A673 (cell line): ENCODE results near the gene KAT8. TPM values are rescaled to one million over a fixed set of nuclear protein-coding genes. Genes with fewer than 3 reads are reported as not detected.

Experiments
- BruUV-seq: library from RNA; stranded (reverse); fragments of 400-500 nt; replicated peaks from 2 replicates; lab custom pipeline; 2021; lab: Mats Ljungman, UMichigan
- CTCF ChIA-PET: fragments of 300-600 bp; sonication (Branson Sonifier 250); formaldehyde crosslinking; loops from one replicate; lab custom pipeline; 2022; ENCODE audit warnings: antibody characterized with exemption; lab: Charles Lee
- POLR2A ChIA-PET: fragments of 300-600 bp; sonication (Branson Sonifier 250); formaldehyde crosslinking; loops from one replicate; lab custom pipeline; 2022; ENCODE audit warnings: antibody characterized with exemption; ENCODE audit not compliant: low non-redundant PET; lab: Charles Lee
- DNase-seq: peaks from one replicate; pipeline ENCODE4 v3.0.0-alpha.2; 2015; ENCODE audit warnings: low spot score
- H3K27ac ChIP-seq: fragments of 200-600 bp; sonication (generic); 2 replicates; pipeline ENCODE4 v1.5.1; 2016; ENCODE audit warnings: mixed run types, low read depth, mild to moderate bottlenecking, mixed read lengths, antibody characterized with exemption, low read length; ENCODE audit not compliant: poor library complexity, severe bottlenecking
- H3K27me3 ChIP-seq: fragments of 200-600 bp; sonication (generic); replicated peaks from 2 replicates; pipeline ENCODE4 v1.6.1; 2017; ENCODE audit warnings: mixed run types, low read depth, mild to moderate bottlenecking, mixed read lengths, antibody characterized with exemption, low read length; ENCODE audit not compliant: insufficient read depth, poor library complexity
- H3K36me3 ChIP-seq: fragments of 200-600 bp; sonication (generic); 2 replicates; pipeline ENCODE4 v1.6.1; 2016; ENCODE audit warnings: mixed run types, mild to moderate bottlenecking, mixed read lengths, antibody characterized with exemption, low read length; ENCODE audit not compliant: insufficient read depth, poor library complexity, severe bottlenecking
- H3K4me1 ChIP-seq: fragments of 200-600 bp; sonication (generic); 2 replicates; pipeline ENCODE4 v1.6.1; 2017; ENCODE audit warnings: mixed run types, mild to moderate bottlenecking, mixed read lengths, antibody characterized with exemption, low read length; ENCODE audit not compliant: insufficient read depth, poor library complexity, severe bottlenecking
- H3K4me3 ChIP-seq: fragments of 200-600 bp; sonication (generic); 2 replicates; pipeline ENCODE4 v1.5.1; 2016; ENCODE audit warnings: low read depth, mixed run types, mild to moderate bottlenecking, mixed read lengths, low read length; ENCODE audit not compliant: poor library complexity, severe bottlenecking
- H3K9me3 ChIP-seq: fragments of 200-600 bp; sonication (generic); 2 replicates; pipeline ENCODE4 v1.6.1; 2016; ENCODE audit warnings: mixed run types, low read depth, mild to moderate bottlenecking, mixed read lengths, antibody characterized with exemption, low read length; ENCODE audit not compliant: poor library complexity, severe bottlenecking
- CTCF ChIP-seq: fragments of 300-800, 200-600 bp; sonication (generic); conservative IDR thresholded peaks from 2 replicates; pipeline ENCODE4 v1.5.1; 2017; ENCODE audit warnings: low read depth, mild to moderate bottlenecking, antibody characterized with exemption, low read length, moderate library complexity, mixed read lengths
- EZH2 ChIP-seq: fragments of 200-600 bp; sonication (generic); IDR thresholded peaks from 2 replicates; pipeline ENCODE4 v1.6.1; 2017; ENCODE audit warnings: borderline replicate concordance, low read depth, mild to moderate bottlenecking, mixed read lengths, antibody characterized with exemption, low read length; ENCODE audit not compliant: poor library complexity, severe bottlenecking
- intact Hi-C: fragments of 100-400 bp; cut with micrococcal nuclease; formaldehyde crosslinking; loops from one replicate; pipeline ENCODE4 v1.10.0; 2022; ENCODE audit not compliant: unreplicated experiment
- total RNA-seq: library from RNA; stranded (reverse); gene quantifications from 2 replicates; pipeline ENCODE4 v1.2.3, GENCODE V29; 2021

KAT8 gene
- total RNA-seq, 1 experiment from 2014 or later: 65.4 TPM

DNA sequence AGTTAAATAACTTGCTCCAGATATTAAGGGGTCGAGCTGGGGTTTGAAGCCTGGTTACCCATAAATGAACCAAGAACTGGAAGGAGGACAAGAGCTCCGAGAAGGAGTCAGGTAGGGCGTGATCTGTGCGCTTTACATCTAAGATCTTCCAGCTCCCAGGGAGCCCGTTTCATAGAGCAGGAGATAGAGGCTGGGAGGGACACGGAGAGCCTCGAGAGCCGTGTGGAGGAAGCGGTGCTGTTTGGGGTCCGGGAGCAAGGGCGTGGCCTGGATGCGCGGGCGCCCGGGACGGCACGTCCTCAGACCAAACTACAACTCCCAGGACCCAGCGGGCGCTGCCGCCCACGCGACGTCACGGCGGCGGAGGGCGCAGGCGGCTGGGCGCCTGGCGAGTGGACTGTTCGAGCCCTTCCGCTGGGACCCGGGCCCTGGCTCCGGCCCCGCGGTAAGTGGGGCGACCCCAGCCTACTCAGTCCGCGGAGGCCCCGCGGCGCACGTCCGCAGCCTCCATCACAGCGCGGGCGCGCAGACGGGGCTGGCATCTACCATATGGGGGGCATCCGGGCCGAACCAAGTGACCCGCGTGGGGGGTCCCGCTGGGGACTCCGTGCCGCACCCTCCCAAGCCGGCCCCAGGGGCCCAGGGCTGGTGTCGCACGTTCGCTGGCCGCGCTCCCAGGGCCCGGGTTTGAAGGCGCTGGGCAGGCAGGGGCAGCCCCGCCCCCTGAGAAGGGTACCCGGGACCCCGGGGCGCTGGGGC is 9.2 kb upstream of the KAT8 start, which contains the start of gene BCKDK:
Gene BCKDK, plus strand, starts transcription at position 352 of the 759 bp plus-strand sequence. CDS start 838 bp downstream, outside the sequence.
- intact Hi-C loops: no loop called here
- H3K27ac ChIP-seq: peak within 1 kb of the TSS; percentile 87
- H3K4me1 ChIP-seq: peaks cover 13% of the 10 kb centered on the region
- BruUV-seq: no TSS peak
- DNase-seq: peak; percentile 88
- POLR2A ChIA-PET: interaction anchor here (0.6 kb wide), 1 partner anchor 9 kb away, joined by 3 read pairs; the partner anchor contains the start of gene KAT8
- no peaks in the 10 kb centered on the region for H3K27me3 ChIP-seq
- TF ChIP-seq CTCF: no peak
- no peak for TF ChIP-seq EZH2
- CTCF ChIA-PET: no interaction called here
- peak within 1 kb of the TSS; percentile 96 for H3K4me3 ChIP-seq
- H3K9me3 ChIP-seq: no peaks in the 10 kb centered on the region
- H3K36me3 ChIP-seq: peaks cover 31% of the 10 kb centered on the region

DNA sequence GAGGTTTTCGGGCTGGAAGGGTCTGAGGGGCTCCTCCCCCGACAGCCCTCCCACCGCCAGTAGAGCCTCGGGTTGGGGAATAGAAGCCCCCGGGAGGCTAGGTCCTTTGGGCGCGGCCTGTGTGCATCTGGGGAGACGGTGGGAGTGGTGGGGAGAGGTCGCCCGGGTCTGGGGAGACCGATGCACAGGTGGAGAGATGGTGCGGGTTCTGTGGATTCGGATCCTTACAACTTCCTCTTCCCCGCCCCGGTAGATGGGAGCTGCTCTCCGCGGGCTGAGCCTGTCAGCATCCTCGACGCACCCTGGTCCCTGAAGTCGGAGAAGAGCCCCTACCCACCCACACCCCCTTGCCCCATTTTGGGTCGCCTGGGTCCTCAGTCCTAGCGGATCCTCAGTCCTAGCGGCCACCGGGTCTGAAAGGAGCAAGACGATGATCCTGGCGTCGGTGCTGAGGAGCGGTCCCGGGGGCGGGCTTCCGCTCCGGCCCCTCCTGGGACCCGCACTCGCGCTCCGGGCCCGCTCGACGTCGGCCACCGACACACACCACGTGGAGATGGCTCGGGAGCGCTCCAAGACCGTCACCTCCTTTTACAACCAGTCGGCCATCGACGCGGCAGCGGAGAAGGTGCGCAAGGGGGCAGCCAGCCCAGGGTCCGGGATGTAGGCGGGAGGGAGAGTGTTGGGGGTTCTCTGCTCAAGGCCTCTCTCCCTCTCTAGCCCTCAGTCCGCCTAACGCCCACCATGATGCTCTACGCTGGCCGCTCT is 8.5 kb upstream of the KAT8 start:
- CTCF ChIA-PET: interaction anchor here (0.5 kb wide), 1 partner anchor 415 kb away, joined by 3 read pairs; no protein-coding TSS in a partner anchor

More for the DNA sequence above, 8.5 kb upstream of the KAT8 start:
- Histone ChIP-seq H3K36me3 (peaks cover 31% of the 10 kb centered on the region), H3K27me3 (no peaks in the 10 kb centered on the region), H3K4me1 (peaks cover 13% of the 10 kb centered on the region), H3K9me3 (no peaks in the 10 kb centered on the region), H3K4me3 (peak overlapping the region; percentile 96), H3K27ac (peak overlapping the region; percentile 87)
- intact Hi-C loops: no loop called here
- POLR2A ChIA-PET: interaction anchor here (0.6 kb wide), 1 partner anchor 8 kb away, joined by 3 read pairs; the partner anchor contains the start of gene KAT8
- TF ChIP-seq CTCF (no peak), EZH2 (no peak)
- BruUV-seq: TSS peak; percentile 41
- DNase-seq: no peak
